NCI-H524 treated with DMSO at 0.1 percent for 48 hours (cell line): ENCODE data around the gene KLK3.

Source experiments
- DNase-seq: peaks from one replicate; lab custom pipeline; 2025; lab: John Stamatoyannopoulos, UW

Gene KLK3

GRCh38 chr19:50898018-50898417, 43.3 kb downstream of the KLK3 start:
- DNase-seq = no peak

- no peak for DNase-seq
Measured at GRCh38 chr19:50899569-50899968, 44.9 kb downstream of the KLK3 start.

GRCh38 chr19:50902640-50903039, 47.9 kb downstream of the KLK3 start:
- no peak for DNase-seq

GRCh38 chr19:50906217-50906616, 51.5 kb downstream of the KLK3 start:
- DNase-seq = no peak

GRCh38 chr19:50908336-50908735, 53.6 kb downstream of the KLK3 start:
- DNase-seq = no peak

- DNase-seq = no peak
Measured at GRCh38 chr19:50909240-50910070, 54.7 kb downstream of the KLK3 start.
